H1 (cell line): Measurements from ENCODE around the gene AP1S3. TPM values are rescaled to one million over a fixed set of nuclear protein-coding genes. Genes with fewer than 3 reads are reported as not detected.

Experiments
- CTCF ChIA-PET: fragments of 300-600 bp; sonication (Branson Sonifier 250); formaldehyde crosslinking; loops from one replicate; lab custom pipeline; 2021; ENCODE audit not compliant: partially characterized antibody; lab: Charles Lee
- POLR2A ChIA-PET: fragments of 300-600 bp; sonication (Branson Sonifier 250); formaldehyde crosslinking; loops from one replicate; lab custom pipeline; 2021; ENCODE audit warnings: inconsistent platforms; ENCODE audit not compliant: partially characterized antibody; lab: Charles Lee
- DNase-seq, 2 experiments: peaks; one replicate each; pipeline versions ENCODE4 v3.0.0 to v3.0.0-alpha.2; 2010 to 2022; ENCODE audit warnings: low spot score in 2 of 2, low read depth in 1 of 2, mixed read lengths in 1 of 2
- FAIRE-seq: peaks from 2 replicates; lab custom pipeline; 2011; peaks lifted over from hg19 to GRCh38; lab: Jason Lieb, UNC
- H2AFZ ChIP-seq: 2 replicates; pipeline ENCODE4 v1.8.1; 2012; ENCODE audit warnings: low read length, inconsistent platforms
- H2AK5ac ChIP-seq: 2 replicates; pipeline ENCODE4 v1.6.1; 2013; ENCODE audit warnings: low read depth, low read length
- H2BK120ac ChIP-seq: replicated peaks from 2 replicates; pipeline ENCODE3; 2013; ENCODE audit warnings: low read depth, low read length, inconsistent platforms
- H2BK12ac ChIP-seq: 2 replicates; pipeline ENCODE4 v1.6.1; 2013; ENCODE audit warnings: low read depth, low read length
- H2BK15ac ChIP-seq: 2 replicates; pipeline ENCODE4 v1.6.1; 2013; ENCODE audit warnings: low read length
- H2BK20ac ChIP-seq: 2 replicates; pipeline ENCODE4 v1.6.1; 2013; ENCODE audit warnings: low read length
- H2BK5ac ChIP-seq: 2 replicates; pipeline ENCODE4 v1.6.1; 2013; ENCODE audit warnings: low read depth, low read length
- H3K14ac ChIP-seq: 2 replicates; pipeline ENCODE4 v1.6.1; 2013; ENCODE audit warnings: inconsistent platforms; ENCODE audit not compliant: insufficient read length
- H3K18ac ChIP-seq: 2 replicates; pipeline ENCODE4 v1.6.1; 2013; ENCODE audit warnings: low read length; ENCODE audit errors: extremely low read depth
- H3K23ac ChIP-seq: 2 replicates; pipeline ENCODE4 v1.6.1; 2013; ENCODE audit warnings: inconsistent platforms; ENCODE audit not compliant: insufficient read length
- H3K23me2 ChIP-seq: 2 replicates; pipeline ENCODE4 v1.6.1; 2013; ENCODE audit warnings: low read depth, low read length
- H3K27ac ChIP-seq: 2 replicates; pipeline ENCODE4 v1.6.1; 2011; ENCODE audit warnings: low read depth, low read length, inconsistent platforms
- H3K27me3 ChIP-seq, 4 experiments: replicated peaks in 1 of 4; 1 replicate in 1 of 4; 2 replicates in 3 of 4; pipeline versions ENCODE4 v1.6.1 to v1.8.1; 2011 to 2013; ENCODE audit warnings: low read length in 3 of 4, mild to moderate bottlenecking in 3 of 4, inconsistent platforms in 2 of 4, mixed read lengths in 2 of 4, moderate library complexity in 1 of 4; ENCODE audit not compliant: control insufficient read depth in 3 of 4, insufficient read depth in 3 of 4; ENCODE audit errors: extremely low read depth in 1 of 4
- H3K36me3 ChIP-seq, 4 experiments: 2 replicates each; pipeline versions ENCODE4 v1.6.1 to v1.8.1; 2011 to 2013; ENCODE audit warnings: mild to moderate bottlenecking in 4 of 4, low read length in 3 of 4, moderate library complexity in 2 of 4, control low read depth in 1 of 4, inconsistent platforms in 1 of 4; ENCODE audit not compliant: insufficient read depth in 4 of 4, control insufficient read depth in 2 of 4
- H3K4ac ChIP-seq: replicated peaks from 2 replicates; pipeline ENCODE3; 2013; ENCODE audit warnings: low read length, low read depth, mixed read lengths, inconsistent platforms; ENCODE audit not compliant: insufficient read length
- H3K4me1 ChIP-seq, 4 experiments: replicated peaks in 1 of 4; 1 replicate in 1 of 4; 2 replicates in 3 of 4; pipeline versions ENCODE4 v1.6.1 to v1.8.1; 2011 to 2013; ENCODE audit warnings: low read length in 3 of 4, inconsistent platforms in 2 of 4, mixed read lengths in 1 of 4; ENCODE audit not compliant: insufficient read depth in 4 of 4, control insufficient read depth in 3 of 4
- H3K4me2 ChIP-seq, 2 experiments: 2 replicates each; pipeline versions ENCODE4 v1.6.1 to v1.8.1; 2011 to 2013; ENCODE audit warnings: low read depth in 2 of 2, low read length in 2 of 2, control low read depth in 1 of 2, inconsistent platforms in 1 of 2, mild to moderate bottlenecking in 1 of 2; ENCODE audit not compliant: insufficient read depth in 1 of 2
- H3K4me3 ChIP-seq, 4 experiments: fragments of 200-600, 300-600 bp in 1 of 4; sonication (generic), shearing (Covaris generic), sonication (Bioruptor Twin) in 1 of 4; 2 replicates each; pipeline versions ENCODE4 v1.5.1 to v1.8.1; 2011 to 2016; ENCODE audit warnings: low read length in 4 of 4, low read depth in 3 of 4, control low read depth in 2 of 4, inconsistent platforms in 2 of 4, mild to moderate bottlenecking in 2 of 4, mixed read lengths in 1 of 4, moderate library complexity in 1 of 4; ENCODE audit not compliant: insufficient read depth in 2 of 4; ENCODE audit errors: extremely low read depth in 1 of 4
- H3K56ac ChIP-seq: replicated peaks from 2 replicates; pipeline ENCODE3; 2013; ENCODE audit warnings: low read depth, mild to moderate bottlenecking, mixed read lengths, low read length, inconsistent platforms; ENCODE audit not compliant: insufficient read length
- H3K79me1 ChIP-seq: 2 replicates; pipeline ENCODE4 v1.6.1; 2013; ENCODE audit warnings: low read depth, low read length, control low read depth
- H3K79me2 ChIP-seq, 2 experiments: 2 replicates each; pipeline versions ENCODE4 v1.6.1 to v1.8.1; 2012 to 2013; ENCODE audit warnings: low read length in 2 of 2, mild to moderate bottlenecking in 2 of 2, inconsistent platforms in 1 of 2; ENCODE audit not compliant: insufficient read depth in 2 of 2, control insufficient read depth in 1 of 2
- H3K9ac ChIP-seq, 4 experiments: replicated peaks in 1 of 4; 1 replicate in 1 of 4; 2 replicates in 3 of 4; pipeline versions ENCODE4 v1.6.1 to v1.8.1; 2011 to 2013; ENCODE audit warnings: low read depth in 3 of 4, low read length in 3 of 4, control low read depth in 2 of 4, mild to moderate bottlenecking in 2 of 4, moderate library complexity in 2 of 4, inconsistent platforms in 1 of 4; ENCODE audit errors: extremely low read depth in 1 of 4
- H3K9me3 ChIP-seq, 2 experiments: 2 replicates each; pipeline versions ENCODE4 v1.6.1 to v1.8.1; 2012 to 2013; ENCODE audit warnings: mild to moderate bottlenecking in 2 of 2, moderate library complexity in 2 of 2, control low read depth in 1 of 2, inconsistent platforms in 1 of 2, low read depth in 1 of 2, low read length in 1 of 2, mixed read lengths in 1 of 2; ENCODE audit not compliant: insufficient read depth in 2 of 2
- H4K20me1 ChIP-seq, 2 experiments: replicated peaks in 1 of 2; 2 replicates each; pipeline versions ENCODE3 to v1.8.1; 2011 to 2013; ENCODE audit warnings: inconsistent platforms in 2 of 2, low read length in 2 of 2, mild to moderate bottlenecking in 1 of 2; ENCODE audit not compliant: insufficient read depth in 2 of 2, control insufficient read depth in 1 of 2
- H4K5ac ChIP-seq: 2 replicates; pipeline ENCODE4 v1.6.1; 2013; ENCODE audit warnings: low read length, low read depth, mixed read lengths, inconsistent platforms; ENCODE audit not compliant: insufficient read length
- H4K8ac ChIP-seq: 2 replicates; pipeline ENCODE4 v1.8.0; 2013; ENCODE audit warnings: mild to moderate bottlenecking, moderate library complexity, low read length, inconsistent platforms; ENCODE audit not compliant: insufficient read depth; ENCODE audit errors: extremely low read depth
- H4K91ac ChIP-seq: replicated peaks from 2 replicates; pipeline ENCODE3; 2013; ENCODE audit warnings: low read length, mixed read lengths, inconsistent platforms; ENCODE audit not compliant: insufficient read length
- POLR2A ChIP-seq, 2 experiments: IDR thresholded peaks; 1 replicate in 1 of 2; 2 replicates in 1 of 2; pipeline ENCODE4 v1.6.1; 2011; ENCODE audit warnings: low read depth in 2 of 2, low read length in 2 of 2, mild to moderate bottlenecking in 2 of 2; ENCODE audit errors: control extremely low read depth in 1 of 2
- POLR2AphosphoS5 ChIP-seq: IDR thresholded peaks from 2 replicates; pipeline ENCODE4 v1.6.1; 2011; ENCODE audit warnings: low read depth, low read length
- WGBS, 2 experiments: shearing (Covaris generic) in 1 of 2; methylation state at CpG; one replicate each; pipeline versions ENCODE4 v1.1.6 to v1.1.7; 2013 to 2015; ENCODE audit warnings: low lambda C conversion rate in 2 of 2, mixed read lengths in 2 of 2, inconsistent platforms in 1 of 2, low coverage in 1 of 2, missing lambda C conversion rate in 1 of 2; ENCODE audit not compliant: insufficient replicate concordance in 2 of 2, insufficient coverage in 1 of 2, insufficient read length in 1 of 2; ENCODE audit errors: extremely low coverage in 1 of 2, missing lambda C conversion rate in 1 of 2; 5-methylcytosine and 5-hydroxymethylcytosine counted together
- polyA plus RNA-seq, 7 experiments: library from polyadenylated mRNA; depleted of rRNA in 3 of 7; stranded (reverse) in 5 of 7; unstranded in 2 of 7; fragments of >200 nt in 5 of 7; fragments of 200-250 nt in 2 of 7; gene quantifications; 1 replicate in 5 of 7; 2 replicates in 1 of 7; 4 replicates in 1 of 7; pipeline versions ENCODE4 v1.2.1 to v1.2.3, GENCODE V29; 2011 to 2013; ENCODE audit warnings: missing spikeins in 2 of 7, mixed read lengths in 2 of 7
- total RNA-seq: library from RNA; stranded (reverse); fragmentation: NEBNext Ultra II Directional; extraction: Animal tissue kit (Norgen Biotek cat#: 25700); gene quantifications from 2 replicates; pipeline ENCODE4 v1.2.1, GENCODE V29; 2021

AP1S3 gene
- total and polyA plus RNA-seq, 2 of the 8 experiments (the other 6 are each of a cell fraction or from before 2014, with no cell fraction given), result 3.9 to 20.2 TPM

- H3K4me2 ChIP-seq, result no peak overlapping the region
Measured at GRCh38 chr2:223873672-223874071, 36.3 kb upstream of the AP1S3 start.

More at GRCh38 chr2:223873672-223874071, 36.3 kb upstream of the AP1S3 start:
- DNase-seq (no peak), FAIRE-seq (no peak)
- Histone ChIP-seq H3K27me3 (no peaks in the 10 kb centered on the region), H3K79me2 (no peaks in the 10 kb centered on the region), H3K56ac (no peak overlapping the region), H3K18ac (no peak overlapping the region), H3K4me1 (no peaks in the 10 kb centered on the region), H3K14ac (no peak overlapping the region), H3K9me3 (no peaks in the 10 kb centered on the region; a peak in 1 of 4 replicates), H2BK12ac (no peak overlapping the region), H2BK120ac (no peak overlapping the region), H3K79me1 (no peaks in the 10 kb centered on the region), H4K5ac (no peak overlapping the region), H2AK5ac (no peak overlapping the region), H3K23me2 (no peaks in the 10 kb centered on the region; the same call in 1 of the 2 replicates), H4K8ac (no peak overlapping the region), H3K23ac (no peak overlapping the region), H2BK15ac (no peak overlapping the region), H3K4me3 (no peak overlapping the region), H3K27ac (no peak overlapping the region), H2AFZ (no peak overlapping the region), H4K20me1 (no peaks in the 10 kb centered on the region), H3K36me3 (peaks cover 8 to 30% (median 24%) of the 10 kb centered on the region in 4 experiments), H3K9ac (no peak overlapping the region), H2BK5ac (no peak overlapping the region), H4K91ac (no peak overlapping the region), H2BK20ac (no peak overlapping the region), H3K4ac (no peak overlapping the region)
- WGBS, 2 experiments, result 100% methylated on average over 3 of the region's 3 CpGs; no CpG with 5 or more reads in 1 of the 2 experiments
- ChIA-PET CTCF (interaction anchor here (0.6 to 1.5 kb wide), 3 partner anchors 13 to 22 kb away, joined by 3 to 7 read pairs (median 3); no protein-coding TSS in a partner anchor), POLR2A (interaction anchor here (0.6 kb wide), 1 partner anchor 57 kb away, joined by 3 read pairs; no protein-coding TSS in a partner anchor)
- TF ChIP-seq POLR2A (IDR thresholded peaks at IDR 0.05; ENCODE audit: control extremely low read depth in 1 of 2, low read depth in 2 of 2, low read length in 2 of 2), result no peak
- 0 out of 2 replicates have a peak, but pooled peaks have one; percentile 35 for TF ChIP-seq POLR2AphosphoS5
